OCI-LY1 (cell line): Measurements from ENCODE around the gene USB1.

Experiments
- CTCF ChIP-seq: fragments of 200-600 bp; sonication (generic), shearing (Covaris generic); IDR thresholded peaks from 2 replicates; pipeline ENCODE4 v1.5.1; 2017; ENCODE audit warnings: mild to moderate bottlenecking, antibody characterized with exemption, low read length, moderate library complexity, mixed read lengths
- EZH2 ChIP-seq: fragments of 200-600 bp; sonication (generic), shearing (Covaris generic); IDR thresholded peaks from 2 replicates; pipeline ENCODE4 v1.8.0; 2017; ENCODE audit warnings: borderline replicate concordance, mixed run types, mild to moderate bottlenecking, antibody characterized with exemption, low read length, moderate library complexity, mixed read lengths

GRCh38 chr16:57982385-57982784, 18.8 kb upstream of the USB1 start:
- TF ChIP-seq CTCF: no peak
- TF ChIP-seq EZH2: no peak
